ENCODE results near the gene PJA2. TPM values are rescaled to one million over a fixed set of nuclear protein-coding genes. Genes with fewer than 3 reads are reported as not detected.

PJA2 gene
- total RNA-seq, 2 donors from 2014 or later = 94.8 to 119 TPM

DNA sequence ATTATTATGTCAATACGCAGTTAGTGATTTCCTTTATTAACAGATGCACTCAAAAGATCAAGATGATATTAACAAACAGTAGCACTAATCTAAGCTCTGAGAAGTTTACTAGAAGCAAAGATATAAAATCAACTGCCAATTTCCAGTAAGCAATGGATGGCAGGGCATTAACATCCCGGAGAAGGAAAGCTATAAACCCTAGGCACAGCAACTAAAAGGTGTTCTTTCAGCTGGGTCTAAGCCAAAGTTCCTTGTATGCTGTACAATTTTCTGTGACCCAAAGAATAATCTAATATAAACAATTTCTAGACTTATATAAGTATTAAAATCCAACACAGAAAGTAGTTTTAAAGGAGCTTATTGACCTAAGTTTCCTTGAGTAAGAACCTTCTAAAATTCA is 39.4 kb downstream of the PJA2 start:
- Histone ChIP-seq H3K27ac (no peak overlapping the region), H3K36me3 (no peaks in the 10 kb centered on the region), H3K4me1 (replicated peaks) (no peaks in the 10 kb centered on the region), H3K9me3 (no peaks in the 10 kb centered on the region), H3K4me3 (no peak overlapping the region), H3K27me3 (replicated peaks; ENCODE audit: insufficient read depth) (no peaks in the 10 kb centered on the region)
- WGBS = 53% methylated on average over 2 of the region's 2 CpGs
- intact Hi-C loops (cut with DNase I) = no loop called here
- no peak for DNase-seq (ENCODE audit: low spot score)
- TF ChIP-seq, protein P1, sequence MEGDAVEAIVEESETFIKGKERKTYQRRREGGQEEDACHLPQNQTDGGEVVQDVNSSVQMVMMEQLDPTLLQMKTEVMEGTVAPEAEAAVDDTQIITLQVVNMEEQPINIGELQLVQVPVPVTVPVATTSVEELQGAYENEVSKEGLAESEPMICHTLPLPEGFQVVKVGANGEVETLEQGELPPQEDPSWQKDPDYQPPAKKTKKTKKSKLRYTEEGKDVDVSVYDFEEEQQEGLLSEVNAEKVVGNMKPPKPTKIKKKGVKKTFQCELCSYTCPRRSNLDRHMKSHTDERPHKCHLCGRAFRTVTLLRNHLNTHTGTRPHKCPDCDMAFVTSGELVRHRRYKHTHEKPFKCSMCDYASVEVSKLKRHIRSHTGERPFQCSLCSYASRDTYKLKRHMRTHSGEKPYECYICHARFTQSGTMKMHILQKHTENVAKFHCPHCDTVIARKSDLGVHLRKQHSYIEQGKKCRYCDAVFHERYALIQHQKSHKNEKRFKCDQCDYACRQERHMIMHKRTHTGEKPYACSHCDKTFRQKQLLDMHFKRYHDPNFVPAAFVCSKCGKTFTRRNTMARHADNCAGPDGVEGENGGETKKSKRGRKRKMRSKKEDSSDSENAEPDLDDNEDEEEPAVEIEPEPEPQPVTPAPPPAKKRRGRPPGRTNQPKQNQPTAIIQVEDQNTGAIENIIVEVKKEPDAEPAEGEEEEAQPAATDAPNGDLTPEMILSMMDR (IDR thresholded peaks at IDR 0.05) = no peak
- TF ChIP-seq POLR2A (IDR thresholded peaks at IDR 0.05) (no peak), POLR2AphosphoS5 (IDR thresholded peaks at IDR 0.05) (no peak)

GRCh38 chr5:109365653-109366052 is 44.1 kb downstream of the PJA2 start:
- Histone ChIP-seq H3K4me3 (no peak overlapping the region), H3K9me3 (no peaks in the 10 kb centered on the region), H3K4me1 (replicated peaks) (no peaks in the 10 kb centered on the region), H3K27me3 (replicated peaks; ENCODE audit: insufficient read depth) (no peaks in the 10 kb centered on the region), H3K27ac (no peak overlapping the region), H3K36me3 (no peaks in the 10 kb centered on the region)
- intact Hi-C loops (cut with DNase I) = no loop called here
- no peak for DNase-seq (ENCODE audit: low spot score)
- no peak for TF ChIP-seq POLR2AphosphoS5 (IDR thresholded peaks at IDR 0.05)
- TF ChIP-seq, protein P1 (IDR thresholded peaks at IDR 0.05) = no peak
- TF ChIP-seq POLR2A (IDR thresholded peaks at IDR 0.05) = no peak

DNA sequence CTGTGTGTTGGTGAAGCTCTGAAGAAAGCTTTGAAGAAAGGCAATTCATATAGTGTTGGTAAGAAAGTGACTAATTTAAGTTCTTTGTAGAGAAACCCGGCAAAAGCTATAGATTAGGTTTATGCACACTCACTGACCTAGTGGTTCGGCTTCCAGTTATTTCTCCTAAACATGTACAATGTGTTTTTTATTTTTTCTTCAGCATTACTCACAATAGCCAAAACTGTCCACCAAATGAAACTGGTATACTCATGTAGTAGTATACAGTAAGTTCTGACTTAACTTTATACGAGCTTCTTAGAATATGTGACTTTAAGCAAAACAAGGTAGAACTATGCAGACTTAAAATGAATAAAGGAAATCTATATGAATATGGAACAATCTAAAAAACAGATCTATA is 44.8 kb downstream of the PJA2 start:
- Histone ChIP-seq H3K36me3 (no peaks in the 10 kb centered on the region), H3K27ac (no peak overlapping the region), H3K4me3 (no peak overlapping the region), H3K9me3 (no peaks in the 10 kb centered on the region), H3K27me3 (replicated peaks; ENCODE audit: insufficient read depth) (no peaks in the 10 kb centered on the region), H3K4me1 (replicated peaks) (no peaks in the 10 kb centered on the region)
- TF ChIP-seq, protein P1 (IDR thresholded peaks at IDR 0.05) = no peak
- TF ChIP-seq POLR2A (IDR thresholded peaks at IDR 0.05) (no peak), POLR2AphosphoS5 (IDR thresholded peaks at IDR 0.05) (no peak)
- no peak for DNase-seq (ENCODE audit: low spot score)
- intact Hi-C loops (cut with DNase I) = no loop called here
- 94% methylated on average over 3 of the region's 3 CpGs for WGBS

GRCh38 chr5:109359642-109360041 is 50.1 kb downstream of the PJA2 start:
- intact Hi-C loops (cut with DNase I) = no loop called here
- H3K36me3 ChIP-seq = no peaks in the 10 kb centered on the region
- no peaks in the 10 kb centered on the region for H3K27me3 ChIP-seq (replicated peaks; ENCODE audit: insufficient read depth)
- 62% methylated on average over 3 of the region's 3 CpGs for WGBS
- H3K4me3 ChIP-seq = no peak overlapping the region
- TF ChIP-seq, protein P1 (IDR thresholded peaks at IDR 0.05) = no peak
- TF ChIP-seq POLR2AphosphoS5 (IDR thresholded peaks at IDR 0.05) (no peak), POLR2A (IDR thresholded peaks at IDR 0.05) (no peak)
- DNase-seq (ENCODE audit: low spot score) = no peak
- H3K27ac ChIP-seq = no peak overlapping the region
- H3K4me1 ChIP-seq (replicated peaks) = no peaks in the 10 kb centered on the region
- H3K9me3 ChIP-seq = no peaks in the 10 kb centered on the region

- no peaks in the 10 kb centered on the region for H3K36me3 ChIP-seq
- intact Hi-C loops (cut with DNase I) = no loop called here
Observed at GRCh38 chr5:109357807-109358206, 52.0 kb downstream of the PJA2 start.

More at GRCh38 chr5:109357807-109358206, 52.0 kb downstream of the PJA2 start:
- DNase-seq (ENCODE audit: low spot score) = no peak
- Histone ChIP-seq H3K27me3 (replicated peaks; ENCODE audit: insufficient read depth) (no peaks in the 10 kb centered on the region), H3K27ac (no peak overlapping the region), H3K4me1 (replicated peaks) (no peaks in the 10 kb centered on the region), H3K9me3 (no peaks in the 10 kb centered on the region), H3K4me3 (no peak overlapping the region)
- TF ChIP-seq POLR2A (IDR thresholded peaks at IDR 0.05) = no peak
- TF ChIP-seq, protein P1 (IDR thresholded peaks at IDR 0.05) = no peak
- TF ChIP-seq POLR2AphosphoS5 (IDR thresholded peaks at IDR 0.05) = no peak
- WGBS = 86% methylated on average over 2 of the region's 2 CpGs
